Upper lobe of left lung (tissue), 6 donors: ENCODE measurements around the gene SMAD3. TPM values are rescaled to one million over a fixed set of nuclear protein-coding genes. Genes with fewer than 3 reads are reported as not detected.
A peak's percentile ranks its signal among the peaks of the same experiment; 100 is the strongest.

Source experiments
- ATAC-seq, 2 donors: fragments of 200-7000 bp; cut with Tn5 transposase; one replicate each; pipeline ENCODE4 v1.9.1; 2022; ENCODE audit warnings: mild to moderate bottlenecking in 2 of 2, moderate library complexity in 2 of 2; ENCODE audit not compliant: low FRiP score in 2 of 2
- DNase-seq, 2 donors: peaks; one replicate each; pipeline ENCODE4 v3.0.0-alpha.2; 2019 to 2020
- H3K27ac ChIP-seq, 4 donors: fragments of 200-600 bp; sonication (generic); one replicate each; pipeline ENCODE4 v1.5.1; 2016 to 2019
- H3K27me3 ChIP-seq, 4 donors: fragments of 200-600 bp; sonication (generic); one replicate each; pipeline ENCODE4 v1.5.1; 2017 to 2019
- H3K36me3 ChIP-seq, 4 donors: fragments of 200-600 bp; sonication (generic); one replicate each; pipeline ENCODE4 v1.5.1; 2016 to 2019
- H3K4me1 ChIP-seq, 4 donors: fragments of 200-600 bp; sonication (generic); one replicate each; pipeline ENCODE4 v1.5.1; 2018 to 2019
- H3K4me3 ChIP-seq, 4 donors: fragments of 200-600 bp; sonication (generic); one replicate each; pipeline ENCODE4 v1.5.1; 2017 to 2019; ENCODE audit warnings: mild to moderate bottlenecking in 2 of 4, moderate library complexity in 1 of 4
- H3K9me3 ChIP-seq, 4 donors: fragments of 200-600 bp; sonication (generic); one replicate each; pipeline ENCODE4 v1.5.1; 2018 to 2019
- CTCF ChIP-seq, 6 experiments: fragments of 450-650 bp in 4 of 6; fragments of 200-600 bp in 2 of 6; sonication (generic) in 2 of 6; IDR thresholded peaks; one replicate each; pipeline ENCODE4 v1.5.1; 2016 to 2019; ENCODE audit warnings: antibody characterized with exemption in 6 of 6
- EP300 ChIP-seq, 4 donors: sonication (generic); formaldehyde crosslinking; IDR thresholded peaks; one replicate each; pipeline ENCODE4 v1.5.1; 2017; ENCODE audit warnings: antibody characterized with exemption in 4 of 4, control low read depth in 2 of 4
- POLR2A ChIP-seq, 4 donors: fragments of 450-650 bp; IDR thresholded peaks; one replicate each; pipeline ENCODE4 v1.5.1; 2016 to 2017; ENCODE audit warnings: antibody characterized with exemption in 4 of 4, mild to moderate bottlenecking in 2 of 4
- POLR2AphosphoS5 ChIP-seq, 2 donors: sonication (generic); formaldehyde crosslinking; IDR thresholded peaks; one replicate each; pipeline ENCODE4 v1.5.1; 2017; ENCODE audit warnings: antibody characterized with exemption in 2 of 2
- WGBS, 2 donors: methylation state at CpG; one replicate each; pipeline ENCODE4 v1.1.5; 2017 to 2018; 5-methylcytosine and 5-hydroxymethylcytosine counted together
- total RNA-seq, 6 donors: library from RNA; depleted of rRNA in 4 of 6; stranded (reverse); fragments of >200 nt in 4 of 6; gene quantifications; one replicate each; pipeline versions ENCODE4 v1.1.0 to v1.2.1, GENCODE V29; 2016 to 2021
- donor health status: DM: no; HTN: no; CAD: no; lungs with moderate emphysema.
- donor health status: DM: no; HTN: yes; CAD: no; lungs with severe emphysema.

The SMAD3 gene
- total RNA-seq, 6 donors from 2014 or later = 31.7 to 44.5 (median 36.3) TPM

GRCh38 chr15:67080900-67081431 lies 15.6 kb downstream of the SMAD3 start:
- Histone ChIP-seq H3K4me1 (peaks cover 69 to 97% (median 76%) of the 10 kb centered on the region in 4 donors), H3K4me3 (no peak overlapping the region), H3K27ac (peak overlapping the region; percentile 49 to 83 (median 60)), H3K9me3 (no peaks in the 10 kb centered on the region), H3K27me3 (no peaks in the 10 kb centered on the region), H3K36me3 (no peaks in the 10 kb centered on the region)
- 42% methylated on average over 8 to 10 of the region's 10 CpGs for WGBS, 2 donors
- DNase-seq (peak in 1 of 2 donors; percentile 73), ATAC-seq (peak; percentile 39 to 65)
- TF ChIP-seq POLR2AphosphoS5 (IDR thresholded peaks at IDR 0.05) (peak in 1 of 2 donors; percentile 6), EP300 (IDR thresholded peaks at IDR 0.05) (no peak), POLR2A (IDR thresholded peaks at IDR 0.05) (no peak), CTCF (IDR thresholded peaks at IDR 0.05) (no peak)

- TF ChIP-seq EP300 (IDR thresholded peaks at IDR 0.05) (no peak), POLR2A (IDR thresholded peaks at IDR 0.05) (no peak), CTCF (IDR thresholded peaks at IDR 0.05) (no peak), POLR2AphosphoS5 (IDR thresholded peaks at IDR 0.05) (no peak)
- 57 to 59% methylated on average over 3 of the region's 3 CpGs for WGBS, 2 donors
- Histone ChIP-seq H3K4me3 (no peak overlapping the region), H3K36me3 (no peaks in the 10 kb centered on the region), H3K9me3 (no peaks in the 10 kb centered on the region), H3K27ac (peak overlapping the region; percentile 49 to 83 (median 60)), H3K27me3 (no peaks in the 10 kb centered on the region), H3K4me1 (peaks cover 70 to 98% (median 75%) of the 10 kb centered on the region in 4 donors)
- DNase-seq = peak in 1 of 2 donors; percentile 65
- ATAC-seq = no peak
These were observed 16.7 kb downstream of the SMAD3 start for GRCh38 chr15:67082007-67082536.

- Histone ChIP-seq H3K27ac (peak overlapping the region; percentile 8 to 72 (median 44)), H3K36me3 (no peaks in the 10 kb centered on the region), H3K27me3 (no peaks in the 10 kb centered on the region), H3K9me3 (no peaks in the 10 kb centered on the region), H3K4me1 (peaks cover 64 to 87% (median 75%) of the 10 kb centered on the region in 4 donors), H3K4me3 (no peak overlapping the region)
- no peak for TF ChIP-seq EP300 (IDR thresholded peaks at IDR 0.05)
- TF ChIP-seq CTCF (IDR thresholded peaks at IDR 0.05) = no peak
- no peak for TF ChIP-seq POLR2A (IDR thresholded peaks at IDR 0.05)
- no peak for TF ChIP-seq POLR2AphosphoS5 (IDR thresholded peaks at IDR 0.05)
- no peak for DNase-seq
- no peak for ATAC-seq
- WGBS, 2 donors = 71 to 72% methylated on average over 12 of the region's 12 CpGs
These were observed 17.8 kb downstream of the SMAD3 start for GRCh38 chr15:67083135-67083762.

- TF ChIP-seq POLR2A (IDR thresholded peaks at IDR 0.05) (no peak), EP300 (IDR thresholded peaks at IDR 0.05) (no peak), CTCF (IDR thresholded peaks at IDR 0.05) (no peak), POLR2AphosphoS5 (IDR thresholded peaks at IDR 0.05) (no peak)
- DNase-seq = no peak
- no peaks in the 10 kb centered on the region for H3K27me3 ChIP-seq
- peaks cover 55 to 83% (median 77%) of the 10 kb centered on the region in 4 donors for H3K4me1 ChIP-seq
- H3K27ac ChIP-seq = peak overlapping the region in 2 of 4 donors; percentile 30 to 32
- no peaks in the 10 kb centered on the region for H3K9me3 ChIP-seq
- H3K36me3 ChIP-seq = no peaks in the 10 kb centered on the region
- ATAC-seq = no peak
- 77 to 87% methylated on average over 7 of the region's 7 CpGs for WGBS, 2 donors
- no peak overlapping the region for H3K4me3 ChIP-seq
These were observed 19.2 kb downstream of the SMAD3 start for GRCh38 chr15:67084561-67084960.
